ENCODE data around the gene SAP30L.

The SAP30L gene

DNA sequence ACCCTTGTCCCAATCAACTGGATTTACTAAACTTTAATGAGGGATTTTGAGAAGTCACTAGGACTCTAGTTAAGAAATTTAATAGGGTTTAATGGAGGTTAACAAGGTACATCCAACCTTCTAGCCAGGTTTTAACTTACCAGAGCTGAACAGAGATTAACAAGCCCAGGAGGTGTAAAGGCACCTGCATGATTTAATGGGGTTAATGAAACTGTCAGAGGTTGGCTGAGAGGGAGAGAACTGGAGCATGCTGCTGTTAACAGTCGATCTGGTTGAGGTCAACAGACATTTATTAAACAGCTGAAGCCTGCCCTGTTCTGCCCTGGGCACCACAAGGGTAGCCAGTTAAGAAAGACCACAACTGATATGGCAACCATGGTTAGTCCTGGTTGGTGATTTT is 18.6 kb downstream of the SAP30L start:
- no peak for DNase-seq (ENCODE audit: low read depth)

DNA sequence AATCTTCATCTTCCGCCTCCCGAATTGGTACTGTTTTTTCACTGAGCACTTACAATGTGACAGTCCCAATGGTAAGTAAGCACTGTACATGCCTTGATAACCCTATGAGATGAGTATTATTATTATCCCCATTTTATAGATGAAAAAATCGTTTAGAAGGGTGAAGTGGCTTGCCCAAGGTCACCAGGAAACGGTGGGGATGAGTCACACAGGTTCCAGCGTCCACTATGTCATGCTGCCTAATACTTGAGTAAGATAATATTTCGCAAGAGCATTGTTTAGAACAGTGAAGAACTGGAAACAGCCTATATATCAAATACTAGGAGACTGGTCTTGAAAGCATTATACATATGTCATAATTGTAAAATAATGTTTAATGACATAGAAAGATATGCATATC is 19.4 kb downstream of the SAP30L start:
- DNase-seq (ENCODE audit: low read depth) = peak; percentile 73

DNA sequence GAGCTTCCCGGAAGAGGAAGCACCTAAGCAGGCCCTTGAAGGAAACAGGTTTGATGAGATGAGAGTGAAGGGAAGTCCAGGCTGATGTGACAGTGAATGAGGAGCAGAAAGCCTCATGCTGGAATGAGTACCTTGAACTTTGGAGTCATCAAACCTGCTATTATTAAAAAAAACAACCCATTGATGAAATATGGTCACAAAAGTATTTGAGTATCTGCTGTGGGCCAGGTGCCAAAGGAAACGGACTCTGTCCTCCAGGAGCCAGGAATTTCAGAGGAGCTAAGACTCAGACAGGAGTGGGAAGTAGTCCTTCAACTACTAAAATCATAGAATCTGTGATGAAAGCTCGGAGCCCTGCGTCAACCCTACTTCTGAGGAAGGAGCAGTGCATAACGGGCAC is 20.4 kb downstream of the SAP30L start:
- DNase-seq (ENCODE audit: low read depth) = no peak

DNA sequence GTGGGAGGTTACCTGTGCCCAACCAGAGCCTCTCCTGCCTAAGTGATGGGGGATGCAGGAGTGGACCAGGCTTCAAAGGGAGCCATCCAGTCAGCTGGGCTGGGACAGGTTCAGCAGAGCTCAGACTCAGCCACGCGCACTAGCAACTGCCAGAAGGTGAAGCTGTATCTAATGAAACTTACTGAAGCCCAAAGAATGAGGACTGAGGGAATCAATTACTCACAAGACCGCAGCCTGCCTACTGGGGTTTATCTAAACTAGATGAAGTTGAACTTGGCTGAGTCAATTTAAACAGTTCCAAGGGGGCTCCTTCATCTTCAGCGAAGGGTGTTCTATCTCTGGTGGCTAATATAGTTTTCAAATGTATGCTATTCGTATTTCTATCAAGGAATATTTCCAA is 20.9 kb downstream of the SAP30L start:
- no peak for DNase-seq (ENCODE audit: low read depth)

DNA sequence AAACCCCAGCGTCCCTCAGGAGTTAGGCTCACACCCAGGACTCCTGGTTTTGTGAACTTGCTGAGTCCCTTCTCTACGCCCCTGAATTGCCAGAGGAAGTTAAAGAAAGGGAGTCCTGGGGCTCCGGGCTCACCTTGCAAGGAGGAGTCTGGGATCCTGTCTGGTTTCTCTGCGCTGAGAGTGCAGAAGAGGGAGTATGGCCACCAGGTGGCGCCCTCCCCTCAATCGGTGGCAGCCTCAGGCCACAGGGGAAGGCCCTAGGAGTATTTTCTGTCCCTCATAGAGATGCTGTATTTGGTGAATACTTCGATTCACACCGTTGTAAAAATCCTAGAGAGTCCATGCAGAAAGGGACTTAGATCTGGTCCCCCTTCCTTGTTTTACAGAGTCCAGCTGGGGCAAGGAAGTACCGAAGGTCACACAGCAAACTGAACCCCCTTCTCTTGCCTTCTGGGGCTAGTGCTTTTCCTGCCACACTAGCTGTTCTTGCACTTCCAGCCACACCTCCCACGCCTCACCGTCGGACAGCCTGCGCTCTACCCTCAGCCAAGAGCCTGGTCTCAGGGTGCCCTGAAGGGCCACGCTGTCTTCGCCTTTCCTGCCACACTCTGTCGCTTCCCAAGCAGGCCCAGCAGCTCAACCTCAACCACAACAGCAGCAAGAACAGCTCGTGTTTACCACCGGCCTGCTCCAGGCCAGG is 22.0 kb downstream of the SAP30L start:
- peak; percentile 43 for DNase-seq (ENCODE audit: low read depth)

DNA sequence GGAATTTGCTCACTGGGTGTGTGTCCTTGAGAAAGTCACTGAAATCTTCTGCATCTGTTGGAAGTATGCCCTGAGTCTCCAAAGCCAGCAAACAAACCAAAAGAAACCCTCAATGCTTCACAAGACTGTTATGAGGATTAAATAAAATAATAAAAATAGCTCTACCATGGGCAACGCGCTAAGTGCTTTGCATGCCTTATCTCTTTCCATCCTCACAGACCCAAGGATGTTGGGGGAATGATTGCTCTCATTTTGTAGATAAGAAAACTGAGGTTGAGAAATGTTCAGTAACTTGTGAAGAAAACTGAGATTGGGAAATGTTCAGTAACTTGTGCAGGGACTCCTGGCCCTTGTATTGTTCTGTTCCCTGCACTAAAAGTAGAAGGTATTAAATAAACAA is 24.3 kb downstream of the SAP30L start:
- DNase-seq (ENCODE audit: low read depth) = no peak

DNA sequence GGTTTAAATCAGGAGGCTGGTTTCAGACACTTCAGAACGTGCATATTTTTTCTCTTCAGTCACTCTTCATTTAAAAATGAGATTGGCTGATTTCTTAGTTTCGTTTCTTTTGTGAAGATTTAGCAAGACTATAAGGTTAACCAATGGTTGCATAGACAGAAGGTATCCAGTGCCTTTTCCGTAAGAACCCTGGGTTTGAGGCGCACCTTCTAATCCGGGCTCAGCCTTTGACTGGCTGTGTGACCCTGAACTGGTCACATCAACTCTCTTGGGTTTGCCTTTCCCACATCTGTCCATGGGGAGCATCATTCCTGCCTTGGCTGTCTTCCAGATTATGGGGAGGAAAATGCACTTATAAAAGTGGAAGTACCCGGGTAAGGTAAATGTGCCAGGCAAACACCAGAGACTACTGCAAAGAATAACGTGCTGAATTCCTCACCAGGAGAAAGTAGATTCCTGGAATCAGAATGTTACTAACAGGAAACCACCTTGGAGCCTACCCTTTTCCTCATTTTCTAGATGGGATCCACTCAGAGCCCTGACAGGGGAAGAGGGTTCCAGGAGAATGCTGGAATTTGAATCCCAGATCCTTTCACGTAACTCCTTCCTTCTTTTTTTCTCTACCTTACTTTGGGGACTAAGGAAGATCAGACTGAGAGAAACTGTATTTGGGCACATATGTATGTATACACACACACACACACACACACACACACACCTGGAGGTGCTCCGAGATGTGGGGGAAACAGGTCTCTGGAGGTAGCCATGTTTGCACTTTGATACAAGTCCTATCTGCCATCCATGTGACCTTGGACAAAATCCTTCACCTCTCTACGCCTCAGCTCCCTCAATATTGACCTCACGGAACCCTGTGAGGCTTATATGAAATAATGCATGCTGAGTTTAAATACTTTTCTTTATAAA is 25.4 kb downstream of the SAP30L start:
- no peak for DNase-seq (ENCODE audit: low read depth)

DNA sequence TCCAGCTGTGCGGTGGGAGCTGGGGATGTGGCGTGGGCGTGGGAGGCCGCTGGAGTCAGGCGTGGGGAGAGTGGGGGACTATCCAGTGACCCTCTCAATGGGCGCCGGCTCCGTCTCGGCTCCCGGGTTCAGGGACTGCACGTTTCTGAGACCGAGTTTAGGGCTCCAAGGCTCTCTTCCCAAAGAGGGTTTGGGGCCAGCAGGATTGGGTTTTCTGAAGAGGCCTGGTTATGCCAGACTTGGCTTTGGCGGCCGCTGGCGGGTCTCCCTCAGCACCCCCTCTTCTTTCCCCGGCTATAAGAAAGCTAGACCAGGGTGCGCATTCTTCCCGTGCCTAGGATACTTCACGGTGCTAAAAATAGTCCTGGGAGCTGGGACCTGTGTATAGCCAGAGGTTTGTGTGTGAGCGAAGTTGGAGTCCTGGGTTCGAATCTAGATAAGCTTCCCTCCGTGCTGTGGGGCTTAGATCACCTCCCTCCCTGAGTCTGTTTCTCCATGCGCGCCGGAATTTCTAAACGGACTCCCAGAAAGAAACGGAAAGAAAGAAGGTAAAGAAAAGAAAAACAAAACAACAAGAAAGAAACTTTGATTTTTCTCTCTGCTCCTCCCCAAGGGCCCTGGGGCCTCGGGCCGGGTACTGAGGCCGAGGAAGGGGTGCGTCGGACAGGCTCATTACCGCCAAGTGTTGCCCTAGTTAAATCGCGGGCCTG is 27.2 kb downstream of the SAP30L start:
- no peak for DNase-seq (ENCODE audit: low read depth)

DNA sequence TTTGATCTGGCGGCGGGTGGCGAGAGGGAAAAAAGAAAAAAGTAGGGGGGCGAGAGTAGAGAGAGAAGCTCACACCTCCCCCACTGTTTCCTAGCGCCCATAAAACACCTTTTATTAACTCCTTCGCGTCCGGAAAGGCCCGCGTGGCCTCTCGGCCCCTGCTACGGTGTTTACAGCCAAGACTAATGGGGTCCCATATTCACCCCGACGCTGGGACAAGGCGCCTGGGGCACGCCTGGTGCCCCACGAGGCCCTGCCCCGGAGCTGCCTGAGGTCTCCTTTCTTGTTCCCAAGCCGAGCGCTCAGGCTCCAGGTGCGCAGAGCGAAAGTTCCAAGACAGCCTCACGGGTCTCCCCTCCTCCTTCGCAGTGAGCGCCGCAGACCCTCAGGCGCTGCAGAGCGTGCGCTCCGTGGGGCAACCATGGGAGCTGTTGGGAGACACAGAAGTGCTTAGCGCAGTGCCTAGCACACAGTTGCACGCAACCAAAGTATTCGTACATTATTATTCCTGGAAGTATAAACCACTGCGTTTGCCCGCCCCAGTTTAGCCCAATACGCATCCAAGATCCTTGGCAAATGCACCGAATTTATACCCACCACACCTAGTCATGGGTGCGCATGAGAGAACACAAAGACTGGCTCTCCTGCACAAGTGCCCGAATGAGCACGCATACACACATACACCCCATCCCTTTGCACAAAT is 27.9 kb downstream of the SAP30L start:
- no peak for DNase-seq (ENCODE audit: low read depth)

DNA sequence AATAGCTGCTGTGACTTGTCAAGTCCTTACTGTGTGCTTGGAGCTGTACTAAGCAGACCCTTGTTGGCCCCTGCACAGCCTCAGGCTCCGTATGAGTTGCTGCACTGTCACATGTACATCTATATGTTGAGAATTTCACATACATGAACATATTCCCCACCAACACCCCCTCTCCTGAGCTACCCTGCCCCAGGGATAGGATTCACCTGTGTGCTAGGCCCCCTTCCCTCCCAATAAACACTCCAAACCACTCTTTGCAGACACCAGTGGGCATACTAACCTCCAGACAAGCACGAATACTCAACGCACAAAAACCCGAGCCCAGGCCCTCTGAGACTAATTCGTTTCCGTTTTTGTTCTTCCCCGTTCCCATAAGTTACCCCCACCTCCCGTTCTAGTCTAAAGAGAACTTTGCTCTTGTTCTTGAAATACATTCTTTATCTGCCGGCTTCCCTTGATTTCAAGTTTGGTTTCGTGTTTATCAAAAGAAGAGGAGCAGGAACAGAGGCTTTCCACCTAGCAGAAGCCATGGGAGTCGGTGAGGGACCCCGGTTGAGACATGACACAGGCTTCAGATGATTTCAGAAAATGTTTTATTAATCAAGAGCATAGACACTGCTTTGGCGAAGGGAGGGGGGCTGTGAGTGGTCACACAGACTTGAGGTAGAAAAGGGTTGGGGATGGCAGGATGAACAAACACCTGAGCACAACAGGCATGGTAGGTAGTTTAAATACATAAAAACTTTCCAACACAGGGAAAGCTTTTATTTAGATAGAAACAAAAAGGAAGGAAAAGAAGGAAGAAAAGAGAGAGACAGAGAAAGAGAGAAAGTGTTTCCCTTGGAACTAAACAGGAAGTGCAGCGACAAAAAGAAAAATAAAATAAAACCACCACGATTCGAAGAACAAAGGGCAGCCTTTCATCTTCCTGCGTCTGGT is 28.9 kb downstream of the SAP30L start:
- DNase-seq (ENCODE audit: low read depth) = no peak

DNA sequence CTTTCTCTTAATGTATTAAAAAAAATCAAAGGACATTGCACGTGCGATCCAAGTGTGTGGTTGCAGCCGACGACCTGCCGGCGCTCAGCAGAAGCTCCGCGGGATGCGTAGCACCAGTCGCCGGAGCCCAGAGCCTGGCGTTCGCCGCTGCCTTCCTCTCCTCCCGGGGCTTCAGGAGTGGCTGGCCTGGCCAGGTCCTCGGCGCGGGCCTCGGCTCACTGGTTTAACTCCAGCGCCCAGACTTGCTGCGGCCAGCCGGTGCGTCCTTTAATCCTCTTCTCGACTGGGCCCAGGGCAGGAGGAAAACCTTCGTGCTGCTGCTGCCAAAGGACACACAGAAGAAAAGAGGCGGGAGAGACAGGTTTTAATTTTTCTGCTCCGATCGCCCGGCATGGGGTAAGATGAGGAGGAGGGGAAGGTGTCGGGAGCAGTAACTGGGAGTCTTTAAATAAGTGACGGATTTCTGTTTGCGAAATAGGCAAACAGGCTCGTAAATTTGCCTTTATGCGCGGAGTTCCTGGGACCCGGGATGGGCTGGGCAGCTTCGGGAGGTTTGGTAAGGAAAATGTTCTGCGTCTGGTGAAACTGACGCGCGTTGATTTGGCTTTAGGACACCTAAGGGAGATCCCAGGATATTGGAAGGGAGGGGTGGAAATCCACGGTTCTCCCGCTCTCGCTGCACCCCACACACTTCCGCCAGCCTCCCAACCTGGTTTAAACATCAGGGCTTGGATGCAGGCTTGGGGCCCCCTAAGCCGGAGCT is 30.0 kb downstream of the SAP30L start:
- DNase-seq (ENCODE audit: low read depth) = no peak

DNA sequence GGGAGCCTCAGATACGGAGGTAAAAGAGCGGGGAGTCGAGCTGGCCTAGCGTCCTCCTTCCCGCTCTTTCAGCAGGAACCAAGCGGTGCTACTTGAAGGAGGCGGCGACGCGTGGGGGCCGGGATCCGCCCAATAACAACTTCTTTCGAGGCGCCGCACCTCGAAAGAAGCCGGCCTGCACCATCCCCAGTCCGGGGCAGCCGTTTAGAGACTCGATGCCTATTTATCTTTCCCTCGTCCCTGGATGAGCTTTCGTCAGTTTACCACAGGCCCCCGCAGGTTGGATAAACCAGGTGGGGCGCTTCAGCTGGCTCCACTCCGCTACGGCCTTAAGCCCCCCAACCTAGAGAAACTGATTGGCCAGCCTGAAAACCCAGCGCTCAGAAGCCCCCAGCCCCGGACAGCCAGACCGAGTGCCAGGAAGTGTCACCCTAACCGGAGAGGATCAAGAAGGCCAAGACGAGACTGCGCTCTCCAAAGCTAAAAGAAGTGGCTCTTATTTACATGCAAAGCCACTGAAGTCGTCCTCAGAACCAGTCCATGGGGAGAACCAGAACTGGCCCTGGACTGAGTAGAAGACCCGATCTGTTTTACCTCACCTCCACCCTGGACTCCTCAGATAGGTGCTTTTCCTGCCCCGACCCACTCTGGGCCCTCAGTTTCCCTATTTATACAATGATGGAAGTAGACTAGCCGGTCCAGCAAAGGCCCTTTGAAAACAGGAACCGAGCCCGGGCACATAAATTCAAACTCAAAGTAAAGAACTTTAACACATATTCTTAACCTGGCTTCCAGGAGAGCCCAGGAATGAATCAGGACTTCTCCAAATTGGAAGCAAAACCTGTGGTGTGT is 30.8 kb downstream of the SAP30L start:
- no peak for DNase-seq (ENCODE audit: low read depth)

DNA sequence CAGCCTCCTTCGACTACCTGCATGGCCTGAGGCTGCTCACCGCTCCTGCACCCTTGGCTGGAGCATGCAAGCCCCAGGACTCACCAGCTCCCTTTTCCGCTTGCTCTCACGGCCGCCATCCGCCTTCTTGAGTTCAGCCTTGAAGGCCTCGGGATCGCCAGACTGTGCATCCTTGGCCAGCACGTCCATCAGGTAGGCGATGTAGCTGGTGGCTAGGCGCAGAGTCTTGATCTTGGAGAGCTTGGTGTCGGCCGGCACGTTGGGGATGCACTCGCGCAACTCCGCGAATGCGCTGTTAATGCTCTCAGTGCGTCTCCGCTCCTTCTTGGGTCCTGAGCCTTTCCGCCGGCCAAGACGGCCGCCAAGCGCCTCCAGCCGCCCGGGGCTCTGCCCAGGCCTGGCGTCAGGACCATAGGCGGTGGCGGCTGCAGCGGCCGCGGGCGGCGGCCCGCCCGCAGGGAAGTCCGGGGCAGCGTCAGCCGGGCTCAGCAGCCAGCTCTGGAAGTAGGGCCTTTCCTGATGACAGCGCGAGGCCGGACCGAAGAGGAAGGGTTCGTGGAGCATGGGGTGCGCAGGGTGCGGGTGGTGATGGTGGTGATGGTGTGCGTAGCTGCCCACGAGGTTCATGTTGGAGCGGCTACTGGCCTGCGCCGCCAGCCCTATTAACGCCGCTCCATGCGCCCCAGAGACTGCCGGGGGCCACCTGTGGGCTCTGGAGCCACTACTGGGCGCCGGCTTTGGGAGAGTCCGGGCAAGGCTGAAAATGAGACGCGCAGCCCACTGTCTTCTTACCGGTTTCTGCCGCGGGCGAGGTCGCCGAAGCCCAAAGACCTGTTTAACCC is 31.8 kb downstream of the SAP30L start:
- DNase-seq (ENCODE audit: low read depth) = peak; percentile 3

DNA sequence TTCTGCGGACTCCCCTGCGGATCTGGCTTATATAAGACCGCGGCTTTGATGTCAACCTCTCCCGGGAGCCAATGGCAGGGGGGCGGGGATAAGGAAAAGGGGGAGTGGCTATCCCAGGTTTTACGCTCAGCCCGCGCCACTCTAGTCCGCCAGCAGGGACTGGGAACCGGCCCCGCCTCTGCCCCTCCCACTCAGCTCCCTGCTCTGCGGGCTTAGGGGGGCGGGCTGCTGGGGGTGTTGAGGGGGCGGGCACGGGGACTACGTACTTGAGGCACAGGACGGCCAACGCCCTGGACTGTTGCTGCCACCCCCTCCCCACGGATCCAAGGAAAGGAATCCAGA is 32.4 kb downstream of the SAP30L start, which contains the start of gene HAND1:
HAND1 (minus strand) TSS at position 4 of the 342 bp plus-strand sequence. CDS start 219 bp downstream, outside the sequence.
- DNase-seq (ENCODE audit: low read depth) = no peak

DNA sequence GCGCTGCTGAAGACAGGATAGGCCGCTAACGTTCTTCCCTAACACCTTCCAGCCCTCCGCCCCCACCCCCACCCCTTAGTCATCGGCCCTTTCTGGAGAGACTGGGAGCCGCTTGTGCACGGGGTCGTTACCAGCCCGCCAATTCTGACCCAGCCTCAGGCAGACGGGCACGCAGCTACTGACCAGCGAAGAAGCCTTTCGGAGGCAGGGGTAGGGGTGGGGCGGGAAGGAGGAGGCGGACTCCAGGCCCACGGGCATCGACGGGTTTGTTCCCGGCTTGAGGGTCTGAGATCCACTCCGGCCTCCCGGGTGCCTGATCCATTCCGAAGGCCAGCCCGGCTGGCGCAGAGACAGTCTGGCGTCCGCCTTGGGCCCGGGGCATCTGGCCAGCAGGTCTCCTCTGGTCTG is 33.0 kb downstream of the SAP30L start:
- no peak for DNase-seq (ENCODE audit: low read depth)

DNA sequence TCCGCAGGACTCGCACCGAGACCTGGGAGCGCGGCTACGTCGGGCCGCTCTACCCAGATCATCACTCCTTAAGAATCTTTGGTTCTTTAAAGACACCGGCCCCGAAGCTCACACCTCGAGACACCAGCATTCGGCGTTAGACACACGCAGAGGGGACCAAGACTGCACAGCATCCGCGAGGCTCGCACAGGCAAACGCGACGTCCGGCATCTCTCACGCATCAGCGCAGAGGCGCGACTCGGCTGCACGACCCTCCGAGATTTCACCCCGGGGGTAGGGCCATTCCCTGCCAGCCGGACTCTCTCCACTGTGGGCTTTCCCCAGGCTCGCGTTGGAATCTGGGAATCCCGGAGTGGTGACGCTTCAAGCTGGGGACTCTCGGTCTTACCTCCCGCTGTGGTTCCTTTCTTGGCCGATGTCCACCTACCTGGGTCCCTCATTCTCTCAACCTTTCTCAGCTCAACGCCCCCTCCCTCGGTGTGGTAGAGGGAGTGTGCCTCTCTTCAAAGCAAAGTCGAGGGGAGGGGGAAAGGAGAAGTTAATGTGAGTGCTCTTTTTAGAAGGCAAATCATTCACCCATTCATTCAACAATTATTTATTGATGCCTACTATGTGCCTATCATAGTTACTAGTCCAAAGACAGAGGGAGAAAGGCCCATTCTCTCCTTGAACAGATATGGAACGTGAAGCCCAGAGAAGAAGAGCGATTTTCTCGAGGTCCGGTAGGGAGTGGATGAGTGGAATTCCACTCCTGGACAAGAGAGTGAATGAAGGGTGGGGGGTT is 33.6 kb downstream of the SAP30L start:
- DNase-seq (ENCODE audit: low read depth) = no peak

DNA sequence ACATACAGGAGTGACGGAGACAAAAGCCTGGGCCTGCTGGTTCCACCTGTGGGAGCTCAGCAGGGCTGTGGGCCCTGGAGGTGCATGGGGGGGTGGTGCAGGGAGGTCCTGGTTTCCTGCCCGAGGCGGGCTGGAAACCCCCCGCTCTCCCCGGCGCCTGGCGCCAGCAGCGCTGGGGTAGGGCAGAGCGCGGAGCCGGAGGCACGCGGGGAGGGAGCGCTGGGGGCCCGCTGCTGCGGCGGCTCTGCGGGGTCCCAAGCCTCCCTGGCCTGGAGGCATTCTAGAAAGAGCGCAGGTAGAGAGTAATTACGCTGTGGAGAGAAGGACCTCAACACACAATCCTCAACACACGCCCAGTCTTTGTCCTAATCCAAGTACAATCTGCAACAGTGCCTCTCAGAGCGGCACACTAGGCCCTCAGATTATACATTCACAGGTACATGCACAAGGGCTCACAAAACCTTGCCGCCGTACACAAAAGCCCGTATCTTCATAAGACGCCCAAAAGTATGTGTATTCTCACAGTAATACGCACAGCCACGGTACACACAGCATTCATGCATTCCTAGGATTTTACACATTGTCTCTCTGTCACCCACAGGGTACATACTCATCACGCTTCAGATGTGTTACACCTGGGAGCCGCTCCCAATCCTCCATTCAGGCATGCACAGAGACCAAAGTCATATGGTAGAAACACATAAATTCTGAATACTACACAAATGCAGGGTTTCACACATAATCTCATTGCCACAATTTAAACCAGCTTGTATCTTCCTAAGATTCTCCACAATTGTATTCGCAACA is 34.4 kb downstream of the SAP30L start:
- DNase-seq (ENCODE audit: low read depth) = no peak
